GM12874 (cell line): ENCODE data around the gene KRT84.

Experiments
- TF ChIP-seq, protein P1 (sequence below): IDR thresholded peaks from 2 replicates; pipeline ENCODE4 v1.5.1; 2011; ENCODE audit warnings: low read depth, mild to moderate bottlenecking, control low read depth, low read length, moderate library complexity; ENCODE audit not compliant: insufficient read depth

KRT84 gene

DNA sequence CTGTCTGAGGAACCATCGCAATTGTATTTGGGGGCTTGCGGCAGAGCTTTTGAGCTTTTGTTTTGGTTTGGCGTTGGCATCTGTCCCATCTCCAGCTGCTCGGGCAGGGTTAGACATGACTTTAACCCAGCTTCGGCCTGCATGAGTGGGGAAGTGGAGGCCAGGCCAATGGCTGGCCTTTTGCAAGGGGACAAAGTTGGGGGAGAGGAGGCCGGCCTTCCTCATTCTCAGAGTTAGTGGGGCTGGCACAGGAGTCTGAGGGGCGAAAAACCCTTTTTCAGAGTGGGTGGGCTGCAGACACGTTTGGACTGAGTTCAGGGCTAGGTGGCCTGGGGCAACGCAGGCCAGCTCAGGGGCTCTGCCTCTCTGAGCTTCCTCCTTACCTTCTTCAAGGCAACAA, 15.5 kb upstream of the KRT84 start:
- TF ChIP-seq, protein P1, sequence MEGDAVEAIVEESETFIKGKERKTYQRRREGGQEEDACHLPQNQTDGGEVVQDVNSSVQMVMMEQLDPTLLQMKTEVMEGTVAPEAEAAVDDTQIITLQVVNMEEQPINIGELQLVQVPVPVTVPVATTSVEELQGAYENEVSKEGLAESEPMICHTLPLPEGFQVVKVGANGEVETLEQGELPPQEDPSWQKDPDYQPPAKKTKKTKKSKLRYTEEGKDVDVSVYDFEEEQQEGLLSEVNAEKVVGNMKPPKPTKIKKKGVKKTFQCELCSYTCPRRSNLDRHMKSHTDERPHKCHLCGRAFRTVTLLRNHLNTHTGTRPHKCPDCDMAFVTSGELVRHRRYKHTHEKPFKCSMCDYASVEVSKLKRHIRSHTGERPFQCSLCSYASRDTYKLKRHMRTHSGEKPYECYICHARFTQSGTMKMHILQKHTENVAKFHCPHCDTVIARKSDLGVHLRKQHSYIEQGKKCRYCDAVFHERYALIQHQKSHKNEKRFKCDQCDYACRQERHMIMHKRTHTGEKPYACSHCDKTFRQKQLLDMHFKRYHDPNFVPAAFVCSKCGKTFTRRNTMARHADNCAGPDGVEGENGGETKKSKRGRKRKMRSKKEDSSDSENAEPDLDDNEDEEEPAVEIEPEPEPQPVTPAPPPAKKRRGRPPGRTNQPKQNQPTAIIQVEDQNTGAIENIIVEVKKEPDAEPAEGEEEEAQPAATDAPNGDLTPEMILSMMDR: no peak

DNA sequence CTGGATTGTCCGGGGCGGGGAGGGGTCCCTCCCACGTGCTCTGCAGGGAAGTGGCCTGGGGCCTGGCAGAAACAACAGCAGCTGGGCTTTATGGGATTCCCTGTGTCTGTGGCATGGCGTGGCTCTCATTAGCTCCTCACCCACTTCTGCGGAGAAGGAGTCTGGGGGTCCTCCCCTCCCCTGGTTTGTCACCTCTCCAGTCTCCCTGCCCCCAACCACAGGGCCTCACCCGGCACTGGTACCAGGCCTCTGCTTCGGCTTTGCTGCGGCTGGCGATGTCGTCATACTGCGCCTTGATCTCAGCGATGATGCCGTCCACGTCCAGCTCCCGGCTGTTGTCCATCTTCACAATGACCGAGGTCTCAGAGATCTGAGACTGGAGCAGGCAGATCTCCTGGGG, 14.3 kb upstream of the KRT84 start:
- TF ChIP-seq, protein P1: no peak

DNA sequence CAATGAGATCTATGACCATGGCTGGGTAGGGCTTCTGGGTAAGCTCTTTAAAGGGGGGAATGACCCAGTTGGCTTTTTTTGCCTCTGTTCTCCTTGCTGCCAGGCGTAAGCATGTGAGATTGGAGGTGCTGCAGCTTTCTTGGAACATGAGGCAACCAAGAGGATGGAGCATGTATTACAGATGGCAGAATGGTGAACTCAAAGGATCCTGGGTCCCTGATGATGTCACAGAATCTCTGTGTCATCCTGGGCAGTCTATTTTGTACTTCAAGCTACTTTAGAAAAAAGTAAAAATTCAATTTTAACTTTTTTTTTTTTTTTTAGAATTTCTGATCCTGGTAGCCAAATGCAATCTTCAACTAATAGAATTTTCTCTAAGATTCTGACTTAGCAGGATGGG, 12.7 kb upstream of the KRT84 start:
- TF ChIP-seq, protein P1: no peak

DNA sequence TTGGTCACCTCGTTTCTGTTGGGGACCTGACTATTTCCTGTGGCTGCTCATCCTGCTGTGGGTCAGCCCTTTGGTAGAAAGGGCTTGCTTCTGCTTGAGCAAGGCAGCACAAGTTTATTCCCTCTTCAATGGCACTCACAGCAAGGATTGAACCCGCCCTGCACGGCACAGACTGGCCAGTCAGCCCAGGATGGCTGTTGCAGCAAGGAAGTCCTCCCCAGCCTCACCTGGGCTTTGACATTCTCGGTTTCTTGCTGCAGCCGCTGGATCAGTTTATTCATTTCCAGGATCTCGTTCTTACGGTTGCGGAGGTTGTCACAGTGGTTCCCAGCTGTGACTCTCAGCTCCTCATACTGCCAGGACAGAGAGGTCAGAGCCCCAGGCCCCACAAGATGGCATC, 11.2 kb upstream of the KRT84 start:
- TF ChIP-seq, protein P1: no peak

DNA sequence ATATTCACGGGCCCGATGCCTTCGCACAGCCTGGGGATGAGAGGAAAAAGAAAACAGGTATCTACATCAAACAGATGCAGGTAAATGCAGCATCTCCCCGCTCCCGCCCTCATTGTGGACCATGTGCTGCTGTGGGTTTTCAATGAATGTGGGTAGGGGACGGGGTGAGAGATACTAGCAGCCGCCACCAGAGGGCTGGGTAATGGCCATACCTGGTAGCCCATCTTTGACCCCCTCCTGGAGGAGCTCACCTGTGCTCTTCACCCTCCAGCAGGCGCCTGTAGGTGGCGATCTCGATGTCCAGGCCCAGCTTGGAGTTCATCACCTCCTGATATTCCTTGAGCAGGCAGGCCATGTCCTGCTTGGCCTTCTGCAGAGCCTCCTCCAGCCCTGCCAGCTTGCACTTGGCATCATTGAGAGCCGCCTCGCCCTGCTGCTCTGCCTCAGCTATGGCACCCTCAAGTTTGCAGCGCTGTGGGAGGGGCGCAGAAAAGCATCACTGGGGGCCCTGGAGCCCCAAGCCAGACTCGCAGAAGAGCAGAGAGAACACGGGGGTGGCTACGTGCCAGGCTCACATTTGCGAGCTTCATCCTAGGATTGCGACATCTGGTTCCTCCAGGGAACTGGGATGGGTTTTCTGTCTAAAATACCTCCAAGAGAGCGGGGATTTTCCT, 10.4 kb upstream of the KRT84 start:
- TF ChIP-seq, protein P1: peak; percentile 51

DNA sequence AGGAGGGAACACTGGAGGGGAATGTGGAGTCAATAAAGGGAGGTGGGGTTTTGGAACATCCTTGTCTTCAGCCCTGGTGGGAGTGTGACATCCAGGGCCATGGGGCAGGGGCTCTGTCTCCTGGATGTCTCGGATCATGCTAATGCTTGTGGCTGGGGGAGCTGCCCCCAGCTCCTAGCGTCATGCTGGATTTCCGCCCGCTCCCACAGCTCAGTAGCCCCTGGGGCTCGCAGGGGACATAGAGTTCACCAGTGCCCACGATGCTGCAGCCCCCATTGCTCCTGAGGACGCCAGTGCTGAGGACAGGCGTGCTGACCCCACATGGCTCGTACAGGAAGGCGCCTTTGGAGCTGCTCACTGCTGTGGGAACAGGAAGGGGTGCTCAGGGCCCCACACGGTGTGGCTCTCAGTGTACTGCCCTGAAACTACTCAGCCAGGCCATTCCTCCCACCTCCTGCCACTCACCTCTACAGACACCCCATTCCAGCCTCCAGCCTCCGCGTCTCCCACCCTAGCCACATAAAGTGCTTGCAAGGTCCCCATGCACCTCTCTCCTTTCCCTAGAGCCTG, 9.5 kb upstream of the KRT84 start:
- TF ChIP-seq, protein P1: no peak

DNA sequence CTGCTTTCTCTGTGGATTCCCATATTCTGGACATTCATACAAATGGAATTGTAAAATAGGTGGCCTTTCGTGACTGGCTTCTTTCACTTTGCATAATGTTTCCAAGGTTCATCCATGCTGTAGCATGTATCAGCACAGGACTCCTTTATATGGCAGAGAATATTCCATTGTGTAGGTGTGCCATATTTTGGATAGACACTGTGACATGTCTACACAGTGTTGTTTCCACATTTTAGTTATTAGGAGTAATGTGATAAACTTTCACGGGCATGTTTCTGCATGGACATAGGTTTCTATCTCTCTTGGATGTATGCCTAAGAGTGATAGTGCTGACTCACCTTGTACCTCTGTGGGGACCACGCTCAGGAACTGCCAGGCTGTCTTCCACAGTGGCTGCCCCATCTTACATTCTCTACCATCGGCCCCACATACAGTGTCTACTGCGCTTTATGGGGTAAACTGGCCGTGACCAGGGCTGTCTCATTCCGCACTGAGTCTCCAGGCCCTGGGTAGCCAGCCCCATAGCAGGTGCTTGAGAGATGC, 7.1 kb upstream of the KRT84 start:
- TF ChIP-seq, protein P1: no peak
